Measurements from ENCODE around the gene TBX10.
"Not testable (repeated sequence)": the region's sequence is repeated elsewhere in the genome, so short reads cannot be mapped to it uniquely, and the experiment has no call there.

TBX10 gene

DNA sequence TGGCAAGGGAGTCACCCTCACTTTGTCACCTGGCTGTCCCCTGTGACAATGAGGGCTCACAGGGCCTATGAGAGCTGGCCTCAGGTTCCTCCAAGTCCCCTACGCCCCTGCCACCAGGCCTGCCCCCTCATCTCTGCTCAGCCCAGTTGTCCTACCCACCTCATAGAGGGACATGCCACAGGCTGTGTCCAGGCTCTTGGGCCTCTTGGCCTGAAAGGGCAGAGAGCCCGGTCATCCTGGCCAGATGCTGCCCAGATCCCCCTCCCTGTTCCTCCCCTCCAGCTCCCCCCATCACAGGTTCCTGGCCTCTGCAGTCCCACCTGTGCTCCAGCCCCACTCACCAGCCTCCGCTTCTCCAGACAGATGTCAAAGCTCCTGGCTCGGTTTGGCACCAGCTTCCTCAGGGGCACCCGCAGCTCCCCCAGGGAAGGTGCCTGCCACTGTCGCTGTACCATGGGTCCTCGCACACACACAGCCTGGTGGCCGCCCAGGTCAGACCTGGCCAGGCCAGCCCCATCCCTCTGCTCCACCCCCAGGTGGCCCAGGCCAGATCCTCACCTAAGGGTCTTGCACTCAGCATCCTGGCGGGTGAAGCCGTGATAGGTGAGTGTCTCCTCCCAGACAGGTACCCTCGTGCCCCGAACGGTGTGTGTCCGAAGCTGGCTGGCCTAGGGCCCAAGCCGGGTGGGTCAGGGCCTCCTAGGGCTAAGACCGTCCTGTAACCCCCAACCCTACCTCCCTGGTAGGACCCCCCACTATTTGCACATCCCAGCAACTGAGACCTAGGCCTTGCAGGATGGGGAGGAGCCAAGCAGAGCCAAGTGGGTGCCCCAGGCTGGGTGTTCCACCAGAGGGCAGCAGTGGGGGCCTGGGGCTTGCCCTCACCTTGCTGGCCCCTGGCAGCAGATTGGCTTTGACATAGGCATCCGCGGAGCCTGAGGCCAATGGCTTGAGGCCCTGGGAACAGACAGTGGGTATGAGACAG is 24.5 kb downstream of the TBX10 start:
- no peak for DNase-seq

DNA sequence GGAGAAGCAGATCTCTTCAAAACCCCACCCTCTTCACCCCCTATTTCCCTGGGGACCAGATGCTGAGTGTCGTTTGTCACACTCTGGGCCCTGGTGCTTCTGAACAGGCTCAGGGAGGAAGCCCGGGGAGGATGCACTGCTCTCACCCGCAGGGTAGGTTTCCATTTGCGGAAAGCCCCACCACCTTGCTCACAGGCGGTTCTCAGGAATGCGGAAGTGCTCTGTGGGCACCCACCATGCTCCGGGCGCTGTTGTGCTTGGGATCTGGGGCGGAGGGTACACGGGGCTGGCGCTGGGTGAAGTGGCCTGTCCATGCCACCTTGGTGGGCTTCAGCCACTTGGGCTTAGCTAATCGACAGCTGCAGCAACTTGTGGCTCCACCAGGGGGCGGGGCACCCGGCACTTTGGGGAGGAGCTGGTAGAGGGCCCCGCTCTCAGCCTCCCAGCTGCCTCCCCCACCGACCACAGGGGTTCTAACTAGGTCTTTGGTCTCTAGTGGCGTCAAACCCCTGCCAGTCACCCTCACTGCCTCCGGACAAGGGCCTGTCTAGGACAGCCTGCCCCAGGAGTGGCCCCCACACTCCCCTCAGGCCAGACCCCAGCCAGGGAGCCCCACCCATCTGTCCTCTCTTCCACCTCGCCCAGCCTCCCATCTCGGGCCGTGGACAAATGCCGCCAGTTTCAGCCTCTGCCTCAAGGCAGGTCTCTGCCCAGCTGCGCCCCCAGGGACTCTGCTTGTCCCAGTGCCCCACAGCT is 25.4 kb downstream of the TBX10 start:
- DNase-seq = peak; percentile 24

DNA sequence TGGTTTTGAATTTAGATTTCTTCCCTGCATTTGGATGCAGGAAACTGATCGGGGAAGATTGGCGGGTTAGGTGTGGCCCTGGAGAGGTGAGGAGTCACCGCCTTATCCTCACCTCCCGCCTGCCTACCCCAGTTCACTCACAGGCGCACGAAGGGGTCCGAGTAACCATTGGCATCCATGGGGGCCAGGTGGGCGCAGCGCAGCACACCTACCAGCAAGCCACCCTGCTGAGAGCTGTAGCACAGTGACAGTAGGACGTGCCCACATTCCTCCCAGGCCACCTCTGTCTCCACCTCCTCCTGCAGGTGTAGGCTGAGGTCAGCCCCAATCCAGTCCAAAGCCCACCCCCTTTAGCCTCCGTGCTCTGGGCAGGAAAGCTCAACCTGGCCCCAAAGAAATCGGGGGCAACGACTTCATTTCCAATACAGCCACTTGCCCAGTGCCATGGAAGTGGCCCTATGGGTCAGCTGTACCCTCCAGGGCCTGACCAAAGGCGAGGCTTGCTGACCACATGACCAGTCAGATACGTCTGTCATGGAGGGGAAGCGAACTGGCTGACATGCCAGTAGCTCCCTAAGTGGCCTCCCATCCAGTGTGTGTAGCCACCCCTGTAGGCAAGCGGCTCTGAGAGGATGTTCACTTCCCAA is 26.1 kb downstream of the TBX10 start:
- DNase-seq = no peak

DNA sequence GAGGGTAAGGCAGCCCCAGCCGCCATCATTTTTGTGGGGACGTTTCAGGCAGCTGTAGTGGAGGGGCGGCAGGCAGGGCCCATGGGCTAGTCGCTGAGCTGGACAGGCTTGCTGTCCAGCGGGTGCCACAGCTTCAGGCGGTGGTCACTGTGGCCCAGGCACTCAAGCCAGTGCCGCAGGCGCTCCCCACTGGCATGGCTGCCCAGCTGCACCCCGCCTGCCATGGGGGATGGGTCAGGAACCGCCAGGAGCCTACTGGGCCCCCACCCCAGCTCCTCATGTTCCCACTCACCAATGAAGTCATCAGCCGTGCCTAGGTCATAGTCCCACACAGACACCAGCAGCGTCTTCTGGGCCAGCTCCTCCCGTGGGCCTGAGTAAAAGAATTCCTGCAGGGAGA is 26.8 kb downstream of the TBX10 start:
- DNase-seq = no peak

DNA sequence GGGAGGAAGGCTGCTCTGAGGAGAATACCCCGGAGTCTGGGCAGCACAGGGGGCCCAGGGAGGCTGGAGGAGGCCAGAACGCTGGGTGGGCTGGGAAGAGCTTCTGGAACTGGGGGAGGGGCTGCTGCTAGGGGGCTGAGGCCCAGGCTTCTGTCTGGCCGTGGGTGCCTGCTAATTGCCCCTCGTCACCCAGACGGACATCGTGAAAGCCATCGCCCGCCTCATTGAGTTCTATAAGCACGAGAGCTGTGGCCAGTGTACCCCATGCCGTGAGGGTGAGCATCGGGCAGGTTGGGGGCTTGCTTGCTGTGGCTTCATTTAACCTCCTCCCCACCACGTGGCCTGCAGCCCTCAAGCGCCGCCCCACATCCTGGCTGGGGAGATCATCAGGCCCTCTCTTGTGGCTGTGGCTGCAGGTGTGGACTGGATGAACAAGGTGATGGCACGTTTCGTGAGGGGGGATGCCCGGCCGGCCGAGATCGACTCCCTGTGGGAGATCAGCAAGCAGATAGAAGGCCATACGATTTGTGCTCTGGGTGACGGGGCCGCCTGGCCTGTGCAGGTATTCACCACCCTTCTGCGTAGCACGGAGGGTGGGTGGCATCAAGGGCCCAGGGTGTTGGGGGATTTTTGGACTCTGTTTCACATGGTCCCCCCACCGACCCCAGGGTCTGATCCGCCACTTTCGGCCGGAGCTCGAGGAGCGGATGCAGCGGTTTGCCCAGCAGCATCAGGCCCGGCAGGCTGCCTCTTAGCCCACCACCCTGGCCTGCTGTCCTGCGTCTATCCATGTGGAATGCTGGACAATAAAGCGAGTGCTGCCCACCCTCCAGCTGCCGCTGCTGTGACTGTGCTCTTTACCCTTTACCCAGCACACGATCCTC is 27.6 kb downstream of the TBX10 start:
- no peak for DNase-seq

DNA sequence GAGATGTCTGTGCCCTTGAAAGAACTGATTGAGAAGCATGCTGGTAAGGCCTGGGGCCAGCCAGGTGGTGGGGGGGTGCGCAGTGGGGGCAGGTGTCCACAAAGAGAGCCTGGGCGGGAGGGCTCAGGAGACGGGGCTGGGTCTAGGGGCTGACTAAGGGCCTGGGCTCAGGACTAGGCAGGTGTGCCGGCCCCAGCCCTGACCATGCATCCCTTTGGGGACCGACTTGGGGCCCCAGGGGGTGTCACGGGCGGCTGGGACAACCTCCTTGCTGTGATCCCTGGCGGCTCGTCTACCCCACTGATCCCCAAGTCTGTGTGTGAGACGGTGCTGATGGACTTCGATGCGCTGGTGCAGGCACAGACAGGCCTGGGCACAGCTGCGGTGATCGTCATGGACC is 28.4 kb downstream of the TBX10 start:
- DNase-seq = no peak

DNA sequence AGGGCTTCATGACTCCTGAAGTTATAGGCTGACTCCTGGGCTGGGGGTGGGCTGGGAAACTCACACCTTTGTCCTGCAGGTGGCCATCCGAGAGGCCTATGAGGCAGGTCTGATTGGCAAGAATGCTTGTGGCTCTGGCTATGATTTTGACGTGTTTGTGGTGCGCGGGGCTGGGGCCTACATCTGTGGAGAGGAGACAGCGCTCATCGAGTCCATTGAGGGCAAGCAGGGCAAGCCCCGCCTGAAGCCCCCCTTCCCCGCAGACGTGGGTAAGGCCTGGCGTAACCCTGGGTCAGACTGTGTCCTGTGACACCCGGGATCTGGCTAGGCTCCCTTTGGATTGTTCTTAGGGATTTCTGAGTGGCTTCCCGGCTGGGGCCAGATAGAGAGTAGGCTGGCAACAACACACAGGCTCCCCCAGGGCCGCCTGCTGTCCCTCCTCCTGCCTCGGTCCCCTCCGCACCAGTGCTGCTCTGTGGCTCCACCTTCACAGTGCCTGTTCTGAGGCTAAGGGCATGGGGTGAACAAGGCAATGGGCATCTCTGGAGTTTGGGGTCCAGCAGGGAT is 29.2 kb downstream of the TBX10 start:
- no peak for DNase-seq

DNA sequence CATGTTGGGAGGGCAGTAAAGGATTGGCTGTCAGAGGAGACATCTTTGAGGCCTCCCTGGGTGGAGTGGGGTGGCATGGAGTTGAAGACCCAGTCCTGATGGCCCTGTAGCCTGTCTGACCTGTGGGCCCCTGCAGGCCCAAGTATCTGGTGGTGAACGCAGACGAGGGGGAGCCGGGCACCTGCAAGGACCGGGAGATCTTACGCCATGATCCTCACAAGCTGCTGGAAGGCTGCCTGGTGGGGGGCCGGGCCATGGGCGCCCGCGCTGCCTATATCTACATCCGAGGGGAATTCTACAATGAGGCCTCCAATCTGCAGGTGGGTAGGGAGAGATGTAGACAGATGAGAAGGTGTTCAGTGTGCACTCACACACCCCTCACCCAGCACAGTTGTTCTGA is 30.2 kb downstream of the TBX10 start:
- DNase-seq = no peak

DNA sequence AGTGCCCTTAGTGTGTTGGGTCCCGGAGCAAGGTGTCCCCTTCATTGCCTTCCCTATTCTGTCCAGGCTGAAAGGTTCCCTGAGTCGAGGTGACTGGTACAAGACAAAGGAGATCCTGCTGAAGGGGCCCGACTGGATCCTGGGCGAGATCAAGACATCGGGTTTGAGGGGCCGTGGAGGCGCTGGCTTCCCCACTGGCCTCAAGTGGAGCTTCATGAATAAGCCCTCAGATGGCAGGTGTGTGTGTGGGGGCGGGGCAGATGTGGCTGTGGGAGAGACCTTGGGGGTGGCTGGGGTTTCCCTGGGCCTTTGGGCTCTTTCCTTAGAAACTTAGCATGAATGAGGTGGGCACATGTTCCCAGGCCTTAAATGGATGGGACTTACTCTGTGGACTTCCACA is 31.1 kb downstream of the TBX10 start:
- no peak for DNase-seq

DNA sequence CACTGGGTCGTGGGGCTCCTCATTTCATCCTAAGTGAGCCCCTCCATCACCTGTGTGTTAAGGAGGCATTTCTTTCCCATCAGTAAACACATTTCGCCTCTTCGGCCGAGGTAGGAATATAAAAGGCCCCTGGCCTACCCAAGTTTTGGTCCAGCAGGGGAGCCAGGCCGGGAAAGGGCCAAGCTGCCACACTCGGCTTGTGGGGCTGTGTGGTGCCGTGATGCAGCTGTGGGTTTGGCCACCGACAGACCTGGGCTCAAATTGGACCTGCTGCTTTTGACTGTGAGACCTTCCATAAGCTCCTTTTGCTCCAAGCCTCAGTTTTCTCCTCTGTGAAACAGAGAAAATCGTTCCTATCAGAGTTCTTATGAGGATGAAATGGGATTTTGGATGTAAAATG is 32.1 kb downstream of the TBX10 start:
- no peak for DNase-seq

DNA sequence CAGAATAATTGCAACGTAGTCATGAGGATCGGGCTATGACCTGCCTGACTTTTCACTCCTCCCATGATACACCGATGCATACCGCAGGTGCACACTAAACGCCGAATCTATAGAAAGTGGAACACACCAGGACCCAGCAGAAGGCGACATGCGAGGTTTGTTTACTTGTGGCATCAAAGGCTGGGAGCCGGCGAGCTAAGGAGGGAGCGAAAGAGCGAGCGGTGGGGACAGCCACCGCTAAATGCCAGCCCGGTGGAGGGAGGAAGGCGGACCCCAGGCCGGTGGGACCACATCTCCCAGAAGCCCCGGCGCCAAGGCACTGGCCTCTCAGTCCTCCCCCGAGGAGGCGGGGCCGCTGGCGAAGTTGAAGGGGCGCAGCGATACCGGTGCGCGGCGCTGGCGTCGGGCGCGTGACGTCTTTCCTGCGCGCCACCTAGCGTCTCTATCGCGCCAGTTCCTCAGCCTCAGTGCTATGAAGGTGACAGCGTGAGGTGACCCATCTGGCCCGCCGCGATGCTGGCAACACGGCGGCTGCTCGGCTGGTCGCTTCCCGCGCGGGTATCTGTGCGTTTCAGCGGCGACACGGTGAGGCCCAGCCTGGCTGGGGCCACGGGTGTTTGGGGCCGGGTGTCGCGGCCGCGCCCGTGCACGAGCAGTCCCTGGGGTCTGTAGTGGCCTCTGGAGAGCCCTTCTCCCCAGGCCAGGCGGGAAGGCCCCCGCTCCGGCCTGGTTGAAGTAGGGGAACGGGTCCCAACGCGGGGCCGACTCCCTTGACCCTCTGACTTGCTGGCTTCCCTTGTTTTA is 32.9 kb downstream of the TBX10 start, which contains the start of gene NDUFV1:
TSS of gene NDUFV1 (plus strand) at position 445 of the 804 bp plus-strand sequence. CDS start at position 514, 69 bp downstream.
- peak; percentile 96 for DNase-seq

DNA sequence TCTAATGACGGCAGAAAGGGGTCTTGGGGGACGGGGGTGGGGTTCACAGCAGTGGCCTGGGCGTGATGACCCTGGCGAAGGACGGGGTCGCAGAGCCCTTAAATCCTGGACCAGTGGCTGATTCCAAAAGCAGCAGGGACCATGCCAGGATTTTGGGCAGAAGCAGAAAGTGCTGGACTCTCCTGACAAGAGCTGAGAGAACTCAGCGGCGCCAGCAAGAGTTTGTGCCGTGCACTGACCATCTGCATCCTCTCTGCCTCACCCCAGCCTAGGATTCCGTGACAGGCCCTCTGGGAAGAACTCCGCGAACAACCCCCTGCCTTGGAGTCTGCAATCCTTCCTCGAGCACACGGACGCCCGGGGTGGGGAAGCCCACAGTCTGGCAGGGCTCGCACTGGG is 33.5 kb downstream of the TBX10 start:
- no peak for DNase-seq

DNA sequence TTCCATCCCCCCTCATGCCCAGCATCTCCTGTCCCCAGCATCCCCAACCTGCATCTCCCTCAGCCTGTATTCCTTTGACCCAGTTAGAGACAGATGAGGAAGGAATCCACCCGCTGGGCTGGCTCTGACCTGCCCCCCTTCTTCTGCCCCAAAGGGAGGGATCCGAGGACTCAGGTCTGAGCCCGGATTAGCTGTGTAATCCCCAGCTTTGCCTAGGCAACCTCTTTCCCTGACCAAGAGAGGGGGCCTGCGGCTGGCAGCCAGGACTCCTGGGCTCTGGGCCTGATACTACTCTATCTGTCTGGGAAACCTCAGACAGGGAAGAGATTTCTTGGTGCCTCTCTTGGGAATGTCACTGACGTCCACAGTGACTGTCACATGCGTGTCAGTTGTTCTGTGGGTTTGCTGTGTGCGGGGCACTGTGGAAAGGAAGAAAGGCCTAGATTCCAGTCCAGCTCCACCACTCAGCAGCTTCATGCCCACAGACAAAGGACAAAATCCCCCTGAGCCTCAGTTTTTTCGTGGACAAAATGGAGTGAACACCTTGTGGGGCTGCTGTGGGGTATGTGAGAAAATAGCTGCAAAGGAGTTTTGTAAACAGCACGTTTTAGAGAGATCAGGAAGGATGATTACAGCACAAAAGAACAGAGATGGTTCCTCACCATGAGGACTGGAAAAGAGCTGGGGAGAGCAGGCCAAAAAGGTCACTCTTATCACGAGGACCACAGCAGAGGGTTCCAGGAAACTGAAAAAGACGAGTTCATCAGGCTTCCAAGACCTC is 34.1 kb downstream of the TBX10 start:
- no peak for DNase-seq

DNA sequence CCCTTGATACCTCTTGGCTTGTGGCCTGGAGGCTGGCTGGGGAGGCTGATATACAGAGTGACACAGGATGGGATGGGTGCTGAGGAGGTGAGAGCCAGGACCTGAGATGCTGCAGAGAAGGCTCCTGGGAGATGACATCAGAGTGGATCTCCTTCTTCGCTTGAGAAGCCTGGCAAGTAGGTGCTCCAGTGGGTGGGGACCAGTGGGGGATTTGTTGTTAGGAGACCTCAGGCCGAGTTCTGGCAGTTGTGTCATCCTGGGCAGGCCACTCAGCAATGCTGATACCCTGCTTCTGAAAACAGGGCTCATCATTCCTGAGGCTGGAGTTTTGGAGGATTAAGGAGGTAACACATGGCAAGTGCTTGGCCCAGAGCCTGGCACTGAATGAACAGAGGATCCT is 34.7 kb downstream of the TBX10 start:
- DNase-seq = no peak

DNA sequence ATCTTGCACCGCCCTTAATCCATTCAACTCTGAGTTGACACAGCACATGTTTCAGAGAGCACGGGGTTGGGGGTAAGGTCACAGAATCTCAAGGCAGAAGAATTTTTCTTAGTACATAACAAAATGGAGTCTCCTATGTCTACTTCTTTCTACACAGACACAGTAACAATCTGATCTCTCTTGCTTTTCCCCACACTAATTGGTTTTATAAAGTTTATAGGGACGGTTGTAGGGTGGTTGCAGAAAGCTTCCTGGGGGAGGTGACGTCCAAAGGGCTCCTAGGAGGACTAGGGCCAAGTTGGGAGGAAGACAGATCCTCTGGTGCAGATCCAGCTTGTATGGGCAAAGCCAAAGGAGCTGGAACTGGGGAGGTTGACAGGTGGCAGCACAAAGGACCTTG is 35.4 kb downstream of the TBX10 start:
- DNase-seq = not testable (repeated sequence)

DNA sequence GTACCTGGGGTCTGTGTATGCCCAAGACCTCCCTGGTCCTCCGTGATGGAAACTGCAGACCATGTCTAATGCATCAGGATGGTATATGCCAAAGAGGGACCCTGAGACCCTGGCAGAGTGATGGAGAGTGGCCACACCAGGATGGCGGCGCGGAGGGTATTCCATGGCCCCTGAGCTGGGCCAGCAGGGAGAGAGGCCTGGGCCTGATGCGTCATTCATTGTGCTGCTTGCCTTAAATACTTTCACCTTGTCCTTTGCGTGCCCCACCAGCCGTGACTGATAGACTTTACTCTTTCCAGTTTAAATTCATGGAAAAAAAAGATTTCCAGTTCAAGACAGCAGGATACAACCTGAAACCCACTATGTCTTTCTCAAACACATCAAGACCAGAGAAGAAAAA is 38.5 kb downstream of the TBX10 start:
- DNase-seq = no peak

DNA sequence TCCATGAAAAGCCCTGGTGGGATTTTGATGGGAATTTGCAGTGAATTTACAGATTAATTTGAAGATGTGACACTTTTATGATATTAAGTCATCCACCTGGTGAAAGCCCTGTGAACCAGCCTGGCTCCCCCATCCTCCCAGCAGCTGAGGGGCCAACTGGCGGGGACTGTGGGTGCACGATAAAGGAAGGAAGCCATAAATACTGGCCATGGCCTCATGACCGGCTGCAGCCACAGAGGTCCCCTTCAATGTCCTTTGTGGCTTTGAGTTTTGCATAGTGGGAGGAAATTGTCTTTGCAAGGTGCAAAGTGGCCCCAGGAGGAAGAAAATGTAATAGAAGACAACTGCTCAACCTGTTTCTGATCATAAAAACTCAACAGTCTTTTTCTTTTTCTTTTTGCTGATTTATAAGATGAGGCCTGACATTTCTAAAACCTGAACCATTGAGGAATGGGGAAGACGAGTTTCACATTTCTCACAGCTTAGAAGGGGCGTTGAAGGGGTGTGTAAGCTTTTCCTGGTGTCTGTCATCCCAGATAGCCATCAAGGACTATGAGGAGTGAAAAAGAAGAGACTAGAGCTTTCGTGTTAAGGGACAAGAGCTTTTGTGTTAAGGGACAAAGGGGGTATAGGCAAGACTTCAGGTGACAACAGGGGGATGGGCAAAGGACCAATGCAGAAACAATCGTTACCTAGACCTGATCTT is 39.1 kb downstream of the TBX10 start:
- no peak for DNase-seq

DNA sequence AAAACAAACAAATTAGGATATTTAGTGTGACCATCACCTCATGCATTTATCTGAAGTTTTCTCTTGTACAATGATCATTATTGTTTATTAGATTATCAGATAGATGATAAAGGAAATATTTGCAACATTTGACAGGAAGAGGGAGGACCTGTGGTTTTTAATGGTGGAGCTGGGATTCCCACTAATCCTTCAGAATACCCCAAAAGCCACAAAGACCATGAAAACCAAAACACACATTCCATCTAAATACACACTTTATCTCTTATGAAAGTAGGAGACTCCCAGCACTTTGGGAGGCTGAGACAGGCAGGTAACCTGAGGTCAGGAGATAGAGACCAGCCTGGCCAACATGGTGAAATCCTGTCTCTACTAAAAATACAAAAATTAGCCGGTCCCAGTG is 40.4 kb downstream of the TBX10 start:
- DNase-seq = no peak

DNA sequence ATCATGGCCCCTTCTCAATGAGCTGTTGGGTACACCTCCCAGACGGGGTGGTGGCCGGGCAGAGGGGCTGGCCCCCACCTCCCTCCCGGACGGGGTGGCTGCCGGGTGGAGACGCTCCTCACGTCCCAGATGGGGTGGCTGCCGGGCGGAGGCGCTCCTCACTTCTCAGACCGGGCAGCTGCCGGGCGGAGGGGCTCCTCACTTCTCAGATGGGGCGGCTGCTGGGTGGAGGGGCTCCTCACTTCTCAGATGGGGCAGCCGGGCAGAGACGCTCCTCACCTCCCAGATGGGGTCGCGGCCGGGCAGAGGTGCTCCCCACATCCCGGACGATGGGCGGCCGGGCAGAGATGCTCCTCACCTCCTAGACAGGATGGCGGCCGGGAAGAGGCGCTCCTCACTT is 41.6 kb downstream of the TBX10 start:
- not testable (repeated sequence) for DNase-seq

DNA sequence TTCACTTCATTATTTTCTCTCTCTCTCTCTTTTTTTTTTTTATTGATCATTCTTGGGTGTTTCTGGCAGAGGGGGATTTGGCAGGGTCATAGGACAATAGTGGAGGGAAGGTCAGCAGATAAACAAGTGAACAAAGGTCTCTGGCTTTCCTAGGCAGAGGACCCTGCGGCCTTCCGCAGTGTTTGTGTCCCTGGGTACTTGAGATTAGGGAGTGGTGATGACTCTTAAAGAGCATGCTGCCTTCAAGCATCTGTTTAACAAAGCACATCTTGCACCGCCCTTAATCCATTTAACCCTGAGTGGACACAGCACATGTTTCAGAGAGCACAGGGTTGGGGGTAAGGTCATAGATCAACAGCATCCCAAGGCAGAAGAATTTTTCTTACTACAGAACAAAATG is 42.1 kb downstream of the TBX10 start:
- not testable (repeated sequence) for DNase-seq

Data from COR-L47 (cell line).